ENCODE data around the gene PKNOX2. TPM values are rescaled to one million over a fixed set of nuclear protein-coding genes. Genes with fewer than 3 reads are reported as not detected.

The PKNOX2 gene
- total RNA-seq, 2 donors from 2014 or later = 5.5 to 6.9 TPM

DNA sequence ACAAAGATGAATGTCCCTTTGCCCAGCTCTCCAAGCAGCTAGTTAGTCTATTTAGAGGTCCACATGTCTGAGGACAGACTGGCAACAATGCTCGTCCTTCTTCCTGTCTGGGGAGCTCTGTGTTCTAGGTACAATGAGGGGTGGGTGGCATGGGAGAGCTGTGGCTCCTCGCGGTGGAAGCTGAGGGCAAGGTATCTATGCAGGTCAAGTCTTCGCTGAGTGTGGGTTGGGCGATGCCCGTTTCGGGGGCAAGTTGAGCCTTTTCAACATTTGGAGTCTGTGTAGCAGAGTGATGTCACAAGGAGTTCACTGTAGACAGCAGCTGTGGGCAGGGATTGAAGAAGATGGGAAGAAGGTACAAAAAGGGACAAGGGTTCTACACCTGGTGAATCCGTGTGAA, 168.3 kb downstream of the PKNOX2 start:
- H3K27me3 ChIP-seq = no peaks in the 10 kb centered on the region
- no peak overlapping the region for H3K27ac ChIP-seq
- TF ChIP-seq, protein P1, sequence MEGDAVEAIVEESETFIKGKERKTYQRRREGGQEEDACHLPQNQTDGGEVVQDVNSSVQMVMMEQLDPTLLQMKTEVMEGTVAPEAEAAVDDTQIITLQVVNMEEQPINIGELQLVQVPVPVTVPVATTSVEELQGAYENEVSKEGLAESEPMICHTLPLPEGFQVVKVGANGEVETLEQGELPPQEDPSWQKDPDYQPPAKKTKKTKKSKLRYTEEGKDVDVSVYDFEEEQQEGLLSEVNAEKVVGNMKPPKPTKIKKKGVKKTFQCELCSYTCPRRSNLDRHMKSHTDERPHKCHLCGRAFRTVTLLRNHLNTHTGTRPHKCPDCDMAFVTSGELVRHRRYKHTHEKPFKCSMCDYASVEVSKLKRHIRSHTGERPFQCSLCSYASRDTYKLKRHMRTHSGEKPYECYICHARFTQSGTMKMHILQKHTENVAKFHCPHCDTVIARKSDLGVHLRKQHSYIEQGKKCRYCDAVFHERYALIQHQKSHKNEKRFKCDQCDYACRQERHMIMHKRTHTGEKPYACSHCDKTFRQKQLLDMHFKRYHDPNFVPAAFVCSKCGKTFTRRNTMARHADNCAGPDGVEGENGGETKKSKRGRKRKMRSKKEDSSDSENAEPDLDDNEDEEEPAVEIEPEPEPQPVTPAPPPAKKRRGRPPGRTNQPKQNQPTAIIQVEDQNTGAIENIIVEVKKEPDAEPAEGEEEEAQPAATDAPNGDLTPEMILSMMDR (IDR thresholded peaks at IDR 0.05) = no peak
- no peaks in the 10 kb centered on the region for H3K36me3 ChIP-seq
- H3K9me3 ChIP-seq = no peaks in the 10 kb centered on the region
- no peak overlapping the region for H3K4me3 ChIP-seq
- DNase-seq (ENCODE audit: low spot score) = no peak
- no peaks in the 10 kb centered on the region for H3K4me1 ChIP-seq

DNA sequence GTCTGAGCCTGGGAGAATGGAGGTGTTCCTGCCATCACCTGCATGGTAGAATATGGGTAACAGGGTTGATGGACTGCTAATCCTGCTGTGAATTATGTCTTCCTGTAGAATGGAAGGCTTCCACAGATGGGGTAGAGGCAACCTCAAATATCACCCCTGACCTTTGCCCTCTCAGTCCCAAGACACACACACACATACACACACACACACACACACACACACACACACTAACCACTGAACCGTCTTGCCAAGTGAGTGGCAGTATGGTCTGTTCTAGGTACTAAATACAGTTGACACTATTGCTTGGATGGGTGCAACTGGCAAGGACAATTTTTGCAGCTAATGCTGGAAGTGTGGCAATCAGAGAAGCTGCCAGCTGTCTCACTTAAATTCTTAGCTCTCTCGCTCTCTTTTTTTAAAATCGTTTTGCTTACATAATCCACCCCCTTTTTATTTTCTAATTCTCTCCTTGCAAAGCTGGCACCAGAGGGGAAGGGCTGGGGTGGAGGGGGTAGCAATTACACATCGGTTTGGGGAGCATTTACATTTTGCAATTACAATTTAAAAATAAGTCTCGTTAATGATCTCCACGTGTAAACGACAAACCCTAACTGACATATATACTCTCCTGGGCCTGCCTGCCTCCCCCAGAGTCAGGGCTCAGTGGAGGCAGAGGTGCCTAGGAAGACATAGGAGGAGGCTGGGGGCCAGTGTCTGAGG, 169.0 kb downstream of the PKNOX2 start:
- Histone ChIP-seq H3K4me3 (no peak overlapping the region), H3K27me3 (no peaks in the 10 kb centered on the region), H3K36me3 (no peaks in the 10 kb centered on the region), H3K27ac (no peak overlapping the region), H3K4me1 (peaks cover 0 to 5% of the 10 kb centered on the region in 2 donors), H3K9me3 (no peaks in the 10 kb centered on the region)
- DNase-seq (ENCODE audit: low spot score) = no peak
- TF ChIP-seq, protein P1 (IDR thresholded peaks at IDR 0.05) = no peak

DNA sequence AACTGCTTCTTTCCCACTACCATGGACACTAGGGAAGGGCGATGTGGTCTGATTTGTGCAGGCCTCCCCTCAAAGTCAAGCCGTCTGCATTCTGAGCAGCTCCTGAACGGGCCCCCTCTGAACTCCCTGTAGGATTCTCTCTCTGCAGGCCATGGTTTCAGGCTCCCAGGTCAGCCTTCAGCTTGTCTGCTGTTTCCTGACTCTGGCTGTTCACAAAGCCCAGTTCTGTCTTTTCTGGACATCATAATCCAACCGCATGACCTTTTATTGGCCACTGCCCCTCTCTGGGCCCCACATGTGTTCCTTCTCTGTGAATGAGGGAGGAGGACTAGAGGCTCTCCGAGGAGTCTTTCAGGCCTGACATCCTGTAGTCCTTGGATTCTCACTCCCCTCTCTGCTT, 170.6 kb downstream of the PKNOX2 start:
- Histone ChIP-seq H3K36me3 (no peaks in the 10 kb centered on the region), H3K27ac (no peak overlapping the region), H3K27me3 (no peaks in the 10 kb centered on the region), H3K4me1 (peaks cover 0 to 14% of the 10 kb centered on the region in 2 donors), H3K4me3 (no peak overlapping the region), H3K9me3 (no peaks in the 10 kb centered on the region)
- DNase-seq (ENCODE audit: low spot score) = no peak
- TF ChIP-seq, protein P1 (IDR thresholded peaks at IDR 0.05) = no peak

DNA sequence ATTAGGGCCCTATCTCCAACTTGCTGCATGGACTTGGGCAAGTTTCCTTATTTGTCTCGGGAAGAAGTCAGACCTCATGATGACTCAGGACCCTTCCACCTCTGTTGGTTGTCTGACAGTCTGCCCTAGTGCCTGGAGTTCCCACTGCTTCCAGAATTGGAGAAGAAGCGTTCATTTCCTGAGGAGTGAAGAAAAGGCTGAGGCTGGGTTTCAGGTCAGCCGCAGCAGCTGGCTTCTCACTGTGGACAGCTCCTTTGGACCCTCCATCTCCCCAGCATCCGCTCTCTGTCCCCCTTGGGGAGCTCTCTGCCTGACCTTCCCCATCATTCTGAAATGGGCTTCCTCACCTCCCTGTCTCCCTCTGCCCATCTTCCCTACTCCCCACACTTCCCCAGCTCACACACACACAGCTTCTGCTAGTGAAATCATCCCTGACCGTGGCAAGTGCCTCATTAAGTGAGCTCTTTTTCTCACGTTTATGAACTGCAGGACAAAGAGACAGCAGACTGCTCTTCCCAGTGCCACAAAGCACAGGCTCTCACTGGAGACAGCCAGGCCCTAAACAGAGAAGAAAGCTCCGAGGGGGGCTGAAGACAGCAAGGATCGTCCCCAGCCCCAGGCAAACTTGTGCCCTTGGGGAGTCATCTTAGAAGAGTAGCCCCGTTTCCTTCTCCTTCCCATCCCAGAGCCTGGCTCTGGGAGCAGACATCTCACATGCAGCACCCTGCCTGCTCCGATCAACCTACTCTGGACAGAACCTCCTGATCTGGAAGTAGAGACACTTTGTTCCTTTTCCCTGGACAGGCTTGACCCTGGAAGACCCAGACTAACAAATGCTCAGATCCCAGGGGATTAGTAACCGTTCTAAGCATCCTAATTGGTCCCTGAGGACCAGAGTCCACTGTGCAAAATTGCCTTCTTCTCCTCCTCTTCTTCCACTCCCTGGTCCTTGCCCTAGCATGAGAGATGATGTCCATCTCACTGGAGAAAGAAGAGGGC, 173.6 kb downstream of the PKNOX2 start:
- no peaks in the 10 kb centered on the region for H3K9me3 ChIP-seq
- peaks cover 0 to 22% of the 10 kb centered on the region in 2 donors for H3K4me1 ChIP-seq
- no peaks in the 10 kb centered on the region for H3K27me3 ChIP-seq
- peak overlapping the region; percentile 64 to 68 for H3K27ac ChIP-seq
- DNase-seq (ENCODE audit: low spot score) = no peak
- no peaks in the 10 kb centered on the region for H3K36me3 ChIP-seq
- H3K4me3 ChIP-seq = no peak overlapping the region
- TF ChIP-seq, protein P1 (IDR thresholded peaks at IDR 0.05) = no peak

DNA sequence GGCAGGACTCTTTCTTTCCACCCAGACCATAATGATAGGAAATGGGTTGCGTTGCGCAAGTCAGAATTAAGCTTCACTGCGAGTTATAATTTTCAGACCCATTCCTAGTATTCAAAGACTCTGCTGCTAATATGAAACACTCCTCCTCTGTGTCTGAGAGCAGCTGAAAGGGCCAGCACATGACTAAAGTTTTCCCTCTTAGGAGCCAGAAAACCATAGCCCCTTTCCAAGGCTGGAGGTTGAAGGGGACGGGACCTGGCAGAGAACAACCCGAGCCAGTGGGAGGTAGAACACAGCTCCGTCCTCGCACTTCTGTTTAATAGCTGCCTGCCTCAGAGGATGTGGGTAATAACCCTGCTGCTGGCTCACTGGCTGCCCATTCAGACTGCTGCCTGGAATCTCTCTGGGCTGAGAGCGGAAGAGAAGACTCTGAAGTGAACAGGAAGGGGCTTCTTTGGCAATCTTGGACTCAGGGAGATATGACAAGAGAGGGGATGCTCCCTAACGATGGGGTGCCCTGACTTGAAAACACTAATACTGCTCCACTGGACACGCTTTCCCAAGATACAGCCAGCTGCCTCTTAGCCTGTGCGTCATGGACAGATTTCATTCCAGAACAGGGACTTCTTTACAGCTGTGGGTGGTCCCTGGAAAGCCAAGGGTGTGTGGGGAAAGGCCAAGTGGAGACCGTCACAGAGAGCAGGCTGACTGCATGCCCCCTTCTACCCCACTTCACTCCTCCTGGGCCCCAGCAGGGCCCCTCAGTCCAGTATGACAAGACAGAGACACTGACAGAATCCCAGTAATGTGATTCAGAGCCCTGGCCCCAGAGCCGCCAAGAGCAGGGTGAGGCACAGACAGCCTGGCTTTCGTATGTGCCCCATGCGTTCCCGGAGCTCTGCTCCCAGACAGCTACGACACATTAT, 174.6 kb downstream of the PKNOX2 start:
- Histone ChIP-seq H3K27me3 (no peaks in the 10 kb centered on the region), H3K36me3 (no peaks in the 10 kb centered on the region), H3K4me1 (peaks cover 0 to 32% of the 10 kb centered on the region in 2 donors), H3K4me3 (no peak overlapping the region), H3K9me3 (no peaks in the 10 kb centered on the region), H3K27ac (peak overlapping the region; percentile 64 to 68)
- TF ChIP-seq, protein P1 (IDR thresholded peaks at IDR 0.05) = no peak
- no peak for DNase-seq (ENCODE audit: low spot score)

Data from right atrium auricular region (tissue), 2 donors.